DMS 273 (cell line): ENCODE data around the gene PGGHG.
"Not testable (repeated sequence)": the region's sequence is repeated elsewhere in the genome, so short reads cannot be mapped to it uniquely, and the experiment has no call there.

Source experiments
- DNase-seq: peaks from one replicate; lab custom pipeline; 2025; ENCODE audit not compliant: unreplicated experiment; lab: John Stamatoyannopoulos, UW

PGGHG gene

GRCh38 chr11:296171-297050, 7.5 kb downstream of the PGGHG start:
- no peak for DNase-seq

DNA sequence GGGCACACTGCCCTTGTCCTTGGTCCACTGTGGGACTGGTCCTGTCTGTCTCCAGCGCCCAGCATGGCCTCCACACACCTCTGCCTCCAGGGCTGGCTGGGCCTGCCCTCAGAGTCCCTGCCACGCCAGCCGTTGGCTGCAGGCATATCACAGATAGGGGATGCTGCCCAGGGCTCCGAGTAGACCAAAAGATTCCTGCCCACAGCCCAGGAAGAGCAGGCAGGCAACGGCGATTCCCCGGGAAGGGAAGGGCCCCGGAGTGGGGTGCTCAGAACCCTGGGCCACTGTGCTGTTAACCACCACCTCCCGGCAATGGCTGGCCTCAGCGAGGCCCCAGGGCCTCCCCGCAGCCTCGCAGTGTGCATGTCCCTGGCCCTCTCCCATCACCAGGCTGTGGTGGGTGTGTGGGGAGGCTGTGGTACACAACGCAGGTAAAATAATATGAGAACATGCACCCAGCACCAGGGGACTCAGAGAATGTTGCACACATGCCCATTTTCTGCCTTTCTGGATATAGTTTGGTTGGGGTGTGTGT, 8.2 kb downstream of the PGGHG start:
- DNase-seq, result no peak

DNA sequence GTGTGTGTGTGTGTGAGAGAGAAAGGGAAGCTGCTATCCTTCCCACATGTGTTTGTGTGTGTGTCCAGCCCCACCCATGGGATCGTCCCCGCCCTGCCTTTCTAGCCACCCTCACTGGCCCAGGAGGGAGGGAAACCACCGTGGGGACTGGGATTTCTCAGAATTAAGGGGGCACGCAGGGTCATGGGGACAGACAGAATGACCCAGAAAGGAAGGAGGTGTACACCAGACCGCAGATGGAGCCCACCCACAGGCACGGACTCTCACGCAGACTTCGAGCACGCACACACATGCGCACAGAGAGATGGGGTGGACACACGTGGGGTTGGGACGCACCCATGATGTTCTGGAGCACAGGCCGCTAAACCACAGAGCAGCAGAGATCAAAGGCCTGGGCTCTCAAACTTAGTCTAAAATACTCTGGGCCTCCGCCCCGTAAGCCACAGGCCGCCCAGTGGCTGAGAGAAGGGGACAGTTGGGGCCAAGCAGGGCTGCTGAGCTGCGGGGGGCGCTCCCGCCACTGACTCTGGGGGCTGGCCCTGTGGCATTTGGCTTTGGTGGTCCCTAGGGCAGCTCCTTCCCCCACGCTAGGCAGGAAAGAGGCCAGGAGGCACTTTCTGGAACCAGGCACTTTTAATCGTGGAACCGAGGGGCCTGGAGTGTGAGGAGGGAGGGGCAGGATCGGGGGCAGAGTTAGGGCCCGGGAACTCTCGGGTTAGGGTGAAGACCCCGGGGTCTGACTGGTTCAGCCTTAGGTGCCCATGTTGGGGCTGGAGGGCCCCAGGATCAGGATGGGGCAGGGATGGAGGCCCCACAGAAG, 8.9 kb downstream of the PGGHG start:
- no peak for DNase-seq

DNA sequence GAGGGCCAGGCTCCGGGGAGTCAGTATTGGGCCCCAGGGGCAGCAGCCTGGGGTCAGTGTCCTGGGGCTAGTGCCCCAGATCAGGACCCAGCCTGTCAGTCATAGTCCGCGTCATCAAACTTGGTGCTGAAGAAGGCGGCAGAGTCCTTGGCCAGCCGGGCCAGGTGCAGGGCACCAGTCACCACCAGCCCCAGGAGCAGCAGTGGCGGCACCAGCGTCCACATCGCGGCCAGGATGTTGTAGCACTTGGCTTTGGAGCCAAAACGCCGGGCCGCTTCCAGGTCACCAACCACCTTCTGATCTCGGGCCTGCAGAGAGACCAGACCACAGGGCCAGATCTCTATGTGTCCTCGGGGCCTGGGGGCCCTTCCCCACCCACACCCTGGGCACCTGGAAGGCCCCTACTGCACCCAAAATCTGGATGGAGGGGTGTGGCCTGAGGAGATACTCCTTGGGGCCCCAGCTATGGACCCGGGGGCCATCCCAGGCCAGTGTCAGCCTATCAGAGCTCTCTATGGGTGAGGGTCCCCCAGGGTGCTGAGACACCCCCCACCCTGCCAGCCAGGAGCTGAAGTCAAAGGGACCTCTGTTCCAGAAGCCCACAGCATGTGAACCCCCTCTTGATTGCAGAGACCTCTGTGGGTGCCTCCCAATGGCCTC, 9.6 kb downstream of the PGGHG start:
- no peak for DNase-seq

DNA sequence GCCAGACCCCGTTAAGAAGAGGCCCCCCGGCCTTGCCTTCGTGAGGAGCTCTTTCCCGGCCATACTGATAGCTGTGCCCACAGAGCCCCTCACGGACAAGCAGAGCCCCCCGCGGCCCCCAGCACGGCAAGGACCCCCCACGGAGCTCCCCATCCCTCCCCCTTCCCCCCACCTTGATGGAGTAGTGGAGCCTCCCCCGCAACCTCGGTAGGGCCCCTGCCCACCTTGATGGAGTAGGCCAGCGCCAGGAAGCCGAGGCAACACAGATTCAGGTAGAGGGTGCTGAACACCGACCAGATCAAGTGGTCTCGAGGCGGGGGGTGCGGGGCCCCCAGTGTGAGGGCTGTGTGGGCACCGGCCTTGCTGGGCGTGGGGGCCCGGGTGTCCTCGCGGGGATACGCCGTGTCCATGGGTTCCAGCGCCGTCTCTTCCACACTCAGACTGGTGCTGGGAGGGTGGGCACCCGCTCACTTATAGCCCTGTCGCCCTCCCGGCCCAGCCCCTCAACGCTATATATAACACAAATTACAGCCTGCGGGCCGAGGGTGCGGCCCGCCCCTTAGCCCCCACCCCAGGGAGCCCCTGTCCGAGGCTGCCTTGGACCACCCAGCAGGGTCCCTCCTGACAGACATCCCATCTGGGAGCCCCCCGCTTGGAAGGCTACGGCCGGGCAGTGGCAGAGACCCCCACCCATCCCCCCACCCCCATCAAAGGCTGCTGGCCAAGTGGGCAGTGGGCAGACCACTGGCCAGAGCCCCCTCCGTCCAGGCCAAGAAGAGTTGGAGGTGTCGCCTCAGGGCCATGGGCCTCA, 10.4 kb downstream of the PGGHG start, which contains the start of gene IFITM5:
IFITM5 (minus strand) TSS at position 446 of the 811 bp plus-strand sequence; CDS start at position 410, 36 bp downstream.
- DNase-seq, result no peak

- DNase-seq, result peak; percentile 50
These were observed 11.2 kb downstream of the PGGHG start for GRCh38 chr11:299951-300735.

- no peak for DNase-seq
These were observed 14.4 kb downstream of the PGGHG start for GRCh38 chr11:303363-303762.

- DNase-seq, result no peak
These were observed 15.2 kb downstream of the PGGHG start for GRCh38 chr11:304061-304506.

DNA sequence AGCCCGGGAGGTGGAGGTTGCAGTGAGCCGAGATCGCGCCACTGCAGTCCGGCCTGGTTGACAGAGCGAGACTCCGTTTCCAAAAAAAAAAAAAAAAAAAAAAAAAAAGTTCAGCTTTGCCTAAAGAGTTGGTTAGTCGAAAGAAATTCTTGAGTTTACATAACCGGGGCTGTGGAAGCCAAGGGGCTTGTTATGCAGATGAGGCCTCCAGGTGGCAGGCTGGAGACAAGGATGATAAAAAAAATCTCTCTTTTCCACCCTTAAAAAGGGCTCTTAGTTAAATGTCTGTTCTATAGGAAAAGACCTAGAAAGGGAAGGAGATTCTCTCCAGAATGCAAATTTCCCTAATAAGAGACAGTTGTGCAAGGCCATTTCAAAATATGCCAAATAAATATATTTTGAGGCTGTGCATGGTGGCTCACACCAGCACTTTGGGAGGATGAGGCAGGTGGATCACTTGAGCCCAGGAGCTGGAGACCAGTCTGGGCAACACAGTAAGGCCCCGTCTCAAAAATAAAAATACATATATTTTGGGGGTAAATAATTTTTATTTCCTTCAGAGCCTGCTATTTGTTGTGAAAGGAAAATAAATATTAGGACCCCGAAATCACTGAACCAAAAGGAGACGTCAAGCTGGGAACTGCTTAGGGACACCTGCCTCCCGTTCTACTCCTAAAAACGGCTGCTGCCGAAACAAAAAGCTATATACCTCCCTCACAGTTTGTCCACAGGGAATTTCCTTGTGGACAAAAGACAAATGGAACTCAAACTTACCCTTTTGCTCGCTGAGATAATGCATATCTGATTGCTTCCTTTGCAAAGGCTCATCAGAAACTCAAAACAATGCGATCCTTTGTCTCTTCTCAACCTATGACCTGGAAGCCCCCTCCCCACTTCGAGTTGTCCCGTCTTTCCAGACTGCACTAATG, 16.3 kb downstream of the PGGHG start:
- peak; percentile 47 for DNase-seq

- DNase-seq, result no peak
These were observed 16.9 kb downstream of the PGGHG start for GRCh38 chr11:305844-306211.

- DNase-seq, result no peak
These were observed 17.9 kb downstream of the PGGHG start for GRCh38 chr11:306645-307371.

DNA sequence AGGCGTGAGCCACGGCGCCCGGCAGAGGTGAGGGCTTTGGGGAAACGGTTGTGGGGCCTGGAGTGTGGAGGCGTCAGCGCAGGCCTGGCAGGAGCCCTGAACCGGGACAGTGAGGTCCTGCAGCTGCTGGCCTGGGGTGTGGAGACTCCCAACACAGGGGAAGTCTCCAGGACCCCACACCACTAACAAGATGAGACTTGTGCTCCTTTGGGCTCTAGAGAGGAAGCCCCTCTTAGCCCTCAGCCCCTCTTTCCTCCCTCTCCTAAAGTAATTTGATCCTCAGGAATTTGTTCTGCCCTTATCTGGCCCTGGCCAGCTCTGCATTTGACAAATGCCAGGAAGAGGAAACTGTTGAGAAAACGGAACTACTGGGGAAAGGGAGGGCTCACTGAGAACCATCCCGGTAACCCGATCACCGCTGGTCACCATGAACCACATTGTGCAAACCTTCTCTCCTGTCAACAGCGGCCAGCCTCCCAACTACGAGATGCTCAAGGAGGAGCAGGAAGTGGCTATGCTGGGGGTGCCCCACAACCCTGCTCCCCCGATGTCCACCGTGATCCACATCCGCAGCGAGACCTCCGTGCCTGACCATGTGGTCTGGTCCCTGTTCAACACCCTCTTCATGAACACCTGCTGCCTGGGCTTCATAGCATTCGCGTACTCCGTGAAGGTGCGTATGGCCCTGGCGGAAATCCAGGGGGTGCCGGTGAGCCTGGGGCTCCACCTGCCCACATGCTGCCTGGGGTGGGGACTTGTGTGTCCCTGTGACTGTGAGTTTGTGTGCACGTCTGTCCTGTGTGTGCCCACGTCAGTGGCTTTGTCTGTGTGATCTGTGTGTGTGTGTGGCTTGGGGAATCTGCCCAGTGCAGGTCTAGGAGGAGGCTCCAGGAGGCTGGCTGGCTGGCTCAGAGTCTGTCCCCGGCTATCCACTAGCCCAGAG, 19.1 kb downstream of the PGGHG start, which contains the start of gene IFITM2:
IFITM2 (plus strand) TSS at position 51 of the 943 bp plus-strand sequence; CDS start at position 428, 377 bp downstream.
- not testable (repeated sequence) for DNase-seq

GRCh38 chr11:308740-309665, 20.1 kb downstream of the PGGHG start:
- DNase-seq, result not testable (repeated sequence)

GRCh38 chr11:309979-310572, 21.1 kb downstream of the PGGHG start:
- not testable (repeated sequence) for DNase-seq
